HCT116 (cell line): ENCODE data around the gene LKAAEAR1. TPM values are rescaled to one million over a fixed set of nuclear protein-coding genes. Genes with fewer than 3 reads are reported as not detected.

Experiments
- CBX3 ChIP-seq: IDR thresholded peaks from 2 replicates; pipeline ENCODE4 v1.6.1; 2012; ENCODE audit warnings: low read depth
- ELF1 ChIP-seq: IDR thresholded peaks from 2 replicates; pipeline ENCODE4 v1.6.1; 2012; ENCODE audit warnings: low read depth, borderline replicate concordance
- EZH2phosphoT487 ChIP-seq: fragments of 200-600 bp; IDR thresholded peaks from 2 replicates; pipeline ENCODE4 v1.6.1; 2018; ENCODE audit warnings: antibody characterized with exemption, borderline replicate concordance
- POLR2AphosphoS5 ChIP-seq: IDR thresholded peaks from 2 replicates; pipeline ENCODE4 v1.6.1; 2011; ENCODE audit warnings: mild to moderate bottlenecking, low read depth, low read length, moderate library complexity
- REST ChIP-seq: IDR thresholded peaks from 2 replicates; pipeline ENCODE4 v1.6.1; 2012; ENCODE audit warnings: low read depth
- ZBTB33 ChIP-seq: IDR thresholded peaks from 2 replicates; pipeline ENCODE4 v1.6.1; 2011; ENCODE audit warnings: mild to moderate bottlenecking, low read length, moderate library complexity; ENCODE audit not compliant: insufficient replicate concordance; ENCODE audit errors: extremely low read depth
- total RNA-seq: library from RNA; stranded (reverse); gene quantifications from one replicate; pipeline ENCODE4 v1.2.1, GENCODE V29; 2021; ENCODE audit not compliant: unreplicated experiment

The LKAAEAR1 gene
- total RNA-seq, 1 experiment from 2014 or later, result not detected

DNA sequence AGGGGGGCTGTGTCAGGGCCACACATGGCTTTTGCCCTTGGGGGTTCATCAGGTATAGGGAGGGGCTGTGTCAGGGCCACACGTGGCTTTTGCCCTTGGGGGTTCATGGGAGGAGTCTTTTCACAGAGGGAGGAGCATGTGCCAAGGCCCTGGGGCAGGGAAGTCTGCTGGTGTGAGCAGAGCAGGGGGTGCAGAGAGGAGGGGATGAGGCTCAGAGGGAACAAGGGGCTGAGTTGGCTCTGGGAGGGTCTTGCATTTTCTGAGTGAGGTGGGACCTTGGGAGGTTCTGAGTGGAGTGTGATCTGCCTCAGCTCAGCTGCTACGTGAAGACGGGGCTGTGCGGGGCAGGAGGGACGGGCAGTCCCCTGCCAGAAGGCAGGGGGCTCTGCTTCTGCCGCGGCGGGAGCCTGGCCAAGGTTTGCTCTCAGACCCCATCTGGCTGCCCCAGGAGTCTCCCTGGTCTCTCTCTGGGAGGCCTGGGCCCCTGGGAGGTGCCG is 28.8 kb downstream of the LKAAEAR1 start (continued):
- TF ChIP-seq ZBTB33, result no peak
- TF ChIP-seq POLR2AphosphoS5, result no peak
- TF ChIP-seq REST, result no peak
- TF ChIP-seq CBX3, result no peak
- no peak for TF ChIP-seq EZH2phosphoT487
- no peak for TF ChIP-seq ELF1
